Sciatic nerve (tissue), 1 donor: ENCODE data around the gene CD48. TPM values are rescaled to one million over a fixed set of nuclear protein-coding genes. Genes with fewer than 3 reads are reported as not detected.

ENCODE experiments used
- total RNA-seq: library from RNA; stranded (reverse); fragmentation: NEBNext Ultra II Directional; extraction: Animal tissue kit (Norgen Biotek cat#: 25700); gene quantifications from one replicate; pipeline ENCODE4 v1.2.1, GENCODE V29; 2021
- donor health status: DM: no; HTN: no; CAD: no.

The CD48 gene
- total RNA-seq, 1 donor from 2014 or later: 6.8 TPM

Other genes starting within 250 kb of the CD48 start
- 0.85 TPM for gene SLAMF6, start 188.6 kb downstream of the CD48 start, total RNA-seq
- 13.5 TPM for gene CD84, start 132.3 kb downstream of the CD48 start, total RNA-seq
- 0.71 TPM for gene SLAMF1, start 64.8 kb downstream of the CD48 start, total RNA-seq
- gene SLAMF7, start 27.4 kb upstream of the CD48 start, total RNA-seq: 1.6 TPM
- gene LY9, start 84.4 kb upstream of the CD48 start, total RNA-seq: 1.2 TPM
- 0.98 TPM for gene CD244, start 151.1 kb upstream of the CD48 start, total RNA-seq
- gene ITLN1, start 173.4 kb upstream of the CD48 start, total RNA-seq: 1.5 TPM
- not detected for gene ITLN2, start 243.0 kb upstream of the CD48 start, total RNA-seq